NT2/D1 (cell line): ENCODE measurements around the gene WDR35.
"Not testable (repeated sequence)": the region's sequence is repeated elsewhere in the genome, so short reads cannot be mapped to it uniquely, and the experiment has no call there.

ENCODE experiments used
- SUZ12 ChIP-seq: IDR thresholded peaks from 2 replicates; pipeline ENCODE4 v1.6.1; 2011; ENCODE audit not compliant: insufficient read length, insufficient read depth; ENCODE audit errors: extremely low read depth
- YY1 ChIP-seq: IDR thresholded peaks from 2 replicates; pipeline ENCODE4 v1.6.1; 2011; ENCODE audit not compliant: insufficient read length, insufficient read depth
- ZNF274 ChIP-seq: IDR thresholded peaks from 2 replicates; pipeline ENCODE4 v1.6.1; 2011; ENCODE audit warnings: mild to moderate bottlenecking, low read depth, low read length

- TF ChIP-seq YY1, ZNF274, SUZ12: not testable (repeated sequence)
Measured at GRCh38 chr2:19880191-19880590, 109.7 kb downstream of the WDR35 start.
